Panc1 (cell line): Measurements from ENCODE around the gene KLF6. TPM values are rescaled to one million over a fixed set of nuclear protein-coding genes. Genes with fewer than 3 reads are reported as not detected.

Source experiments
- ATAC-seq: fragments of 200-7000 bp; cut with Tn5 transposase; 2 replicates; pipeline ENCODE4 v1.9.1; 2020; ENCODE audit warnings: mild to moderate bottlenecking, moderate library complexity
- BruUV-seq: library from RNA; stranded (reverse); fragments of 400-500 nt; replicated peaks from 2 replicates; lab custom pipeline; 2021; lab: Mats Ljungman, UMichigan
- CTCF ChIA-PET: fragments of 300-600 bp; sonication (Branson Sonifier 250); formaldehyde crosslinking; loops from one replicate; lab custom pipeline; 2022; ENCODE audit warnings: antibody characterized with exemption; lab: Charles Lee
- POLR2A ChIA-PET: fragments of 300-600 bp; sonication (Branson Sonifier 250); formaldehyde crosslinking; loops from one replicate; lab custom pipeline; 2022; ENCODE audit warnings: antibody characterized with exemption; lab: Charles Lee
- DNase-seq: peaks from one replicate; pipeline ENCODE4 v3.0.0-alpha.2; 2010; ENCODE audit warnings: low read depth, low spot score
- H3K27ac ChIP-seq: 2 replicates; pipeline ENCODE4 v1.5.1; 2011; ENCODE audit warnings: mild to moderate bottlenecking, low read length, inconsistent platforms
- H3K27me3 ChIP-seq: fragments of 200-500 bp; sonication (Bioruptor generic); 2 replicates; pipeline ENCODE4 v1.6.0; 2014; ENCODE audit warnings: low read length, inconsistent platforms; ENCODE audit not compliant: control insufficient read depth, insufficient read depth
- H3K36me3 ChIP-seq: fragments of 200-500 bp; sonication (Bioruptor generic); 2 replicates; pipeline ENCODE4 v1.5.1; 2014; ENCODE audit warnings: inconsistent platforms, mild to moderate bottlenecking, low read length, moderate library complexity; ENCODE audit not compliant: control insufficient read depth, insufficient read depth
- H3K4me1 ChIP-seq: 2 replicates; pipeline ENCODE4 v1.5.1; 2011; ENCODE audit warnings: inconsistent platforms, mild to moderate bottlenecking, low read length, moderate library complexity; ENCODE audit not compliant: control insufficient read depth, insufficient read depth
- H3K4me3 ChIP-seq, 2 experiments: 2 replicates each; pipeline ENCODE4 v1.5.1; 2011 to 2012; ENCODE audit warnings: low read depth in 2 of 2, low read length in 2 of 2, mild to moderate bottlenecking in 2 of 2, inconsistent platforms in 1 of 2, moderate library complexity in 1 of 2
- H3K9me3 ChIP-seq: fragments of 200-500 bp; sonication (Bioruptor generic); 2 replicates; pipeline ENCODE4 v1.5.1; 2014; ENCODE audit warnings: low read depth, mild to moderate bottlenecking, inconsistent platforms, low read length, moderate library complexity; ENCODE audit not compliant: control insufficient read depth, insufficient read depth
- POLR2AphosphoS5 ChIP-seq: IDR thresholded peaks from 2 replicates; pipeline ENCODE4 v1.6.1; 2012; ENCODE audit warnings: mild to moderate bottlenecking, low read depth, low read length, moderate library complexity
- REST ChIP-seq, 2 experiments: IDR thresholded peaks; 2 replicates each; pipeline ENCODE4 v1.6.1; 2011 to 2012; ENCODE audit warnings: low read depth in 2 of 2, control low read depth in 1 of 2, low read length in 1 of 2, mild to moderate bottlenecking in 1 of 2, moderate library complexity in 1 of 2; ENCODE audit not compliant: insufficient read depth in 1 of 2
- SIN3A ChIP-seq: IDR thresholded peaks from 2 replicates; pipeline ENCODE4 v1.6.1; 2012; ENCODE audit warnings: low read depth, mild to moderate bottlenecking, low read length, moderate library complexity, borderline replicate concordance; ENCODE audit not compliant: insufficient read depth
- TCF7L2 ChIP-seq: IDR thresholded peaks from 2 replicates; pipeline ENCODE4 v1.6.1; 2011; ENCODE audit warnings: mild to moderate bottlenecking, low read depth, low read length, inconsistent platforms
- in situ Hi-C: cut with HindIII; loops from 2 replicates; pipeline ENCODE4 v1.10.0; 2016; ENCODE audit warnings: low sequenced_read_pairs, low pct_unique_long_range_greater_than_20kb
- intact Hi-C: fragments of 100-400 bp; cut with micrococcal nuclease; formaldehyde crosslinking; loops from one replicate; pipeline ENCODE4 v1.10.0; 2022; ENCODE audit not compliant: unreplicated experiment
- total RNA-seq: library from RNA; stranded (reverse); gene quantifications from one replicate; pipeline ENCODE4 v1.2.1, GENCODE V29; 2021; ENCODE audit not compliant: unreplicated experiment
- TF ChIP-seq, protein P1 (sequence below): fragments of 450-650 bp; IDR thresholded peaks from 2 replicates; pipeline ENCODE4 v1.5.1; 2017; ENCODE audit warnings: mild to moderate bottlenecking

Gene KLF6
- total RNA-seq, 1 experiment from 2014 or later: 177 TPM

DNA sequence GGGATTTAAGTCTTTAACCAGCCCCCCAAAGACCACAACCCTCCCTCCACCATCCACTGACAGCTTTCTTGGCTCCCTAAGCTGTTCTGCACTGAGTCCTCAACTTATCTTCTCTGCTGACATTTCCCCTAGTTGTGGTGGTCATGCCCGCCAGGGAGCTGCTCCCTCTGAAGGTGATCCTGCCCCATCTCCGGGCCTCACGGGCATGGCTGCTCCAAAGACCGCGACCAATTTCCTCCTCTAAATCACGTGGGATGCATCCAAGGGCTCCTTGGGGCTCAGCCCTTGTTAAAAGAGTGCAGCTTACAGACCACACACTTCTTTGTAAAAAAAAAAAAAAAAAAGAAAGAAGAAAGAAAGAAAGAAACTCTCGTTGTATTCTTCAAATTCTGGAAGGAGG, 27.1 kb upstream of the KLF6 start:
- no peak for TF ChIP-seq REST (IDR thresholded peaks at IDR 0.05; ENCODE audit: insufficient read depth in 1 of 2, low read depth in 2 of 2, low read length in 1 of 2)
- no peak for TF ChIP-seq TCF7L2
- TF ChIP-seq, protein P1, sequence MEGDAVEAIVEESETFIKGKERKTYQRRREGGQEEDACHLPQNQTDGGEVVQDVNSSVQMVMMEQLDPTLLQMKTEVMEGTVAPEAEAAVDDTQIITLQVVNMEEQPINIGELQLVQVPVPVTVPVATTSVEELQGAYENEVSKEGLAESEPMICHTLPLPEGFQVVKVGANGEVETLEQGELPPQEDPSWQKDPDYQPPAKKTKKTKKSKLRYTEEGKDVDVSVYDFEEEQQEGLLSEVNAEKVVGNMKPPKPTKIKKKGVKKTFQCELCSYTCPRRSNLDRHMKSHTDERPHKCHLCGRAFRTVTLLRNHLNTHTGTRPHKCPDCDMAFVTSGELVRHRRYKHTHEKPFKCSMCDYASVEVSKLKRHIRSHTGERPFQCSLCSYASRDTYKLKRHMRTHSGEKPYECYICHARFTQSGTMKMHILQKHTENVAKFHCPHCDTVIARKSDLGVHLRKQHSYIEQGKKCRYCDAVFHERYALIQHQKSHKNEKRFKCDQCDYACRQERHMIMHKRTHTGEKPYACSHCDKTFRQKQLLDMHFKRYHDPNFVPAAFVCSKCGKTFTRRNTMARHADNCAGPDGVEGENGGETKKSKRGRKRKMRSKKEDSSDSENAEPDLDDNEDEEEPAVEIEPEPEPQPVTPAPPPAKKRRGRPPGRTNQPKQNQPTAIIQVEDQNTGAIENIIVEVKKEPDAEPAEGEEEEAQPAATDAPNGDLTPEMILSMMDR: no peak
- no peak for TF ChIP-seq POLR2AphosphoS5
- TF ChIP-seq SIN3A: no peak
- Histone ChIP-seq H3K27ac (peak overlapping the region; percentile 87), H3K9me3 (peaks cover 6% of the 10 kb centered on the region; the same call in 1 of the 2 replicates), H3K4me3 (no peak overlapping the region), H3K4me1 (peaks cover 44% of the 10 kb centered on the region), H3K36me3 (no peaks in the 10 kb centered on the region), H3K27me3 (no peaks in the 10 kb centered on the region)
- ChIA-PET POLR2A (interaction anchor here (0.6 kb wide), 1 partner anchor 94 kb away, joined by 6 read pairs; no protein-coding TSS in a partner anchor), CTCF (interaction anchor here (0.7 kb wide), 2 partner anchors 118 to 431 kb away, joined by 7 to 9 read pairs; no protein-coding TSS in a partner anchor)
- BruUV-seq: no TSS peak
- intact Hi-C loops (no loop called here), in situ Hi-C loops (no loop called here)
- DNase-seq: no peak
- ATAC-seq: no peak

- ATAC-seq (0 out of 2 replicates have a peak, but pooled peaks have one; percentile 33), DNase-seq (no peak)
- H3K36me3 ChIP-seq: no peaks in the 10 kb centered on the region
- in situ Hi-C loops (no loop called here), intact Hi-C loops (no loop called here)
- H3K4me3 ChIP-seq: peak overlapping the region; percentile 5 to 7; a peak in 2 of 4 replicates
- no peaks in the 10 kb centered on the region for H3K27me3 ChIP-seq
- peaks cover 52% of the 10 kb centered on the region for H3K4me1 ChIP-seq
- CTCF ChIA-PET: no interaction called here
- BruUV-seq: no TSS peak
- POLR2A ChIA-PET: interaction anchor here (0.5 to 1.4 kb wide), 3 partner anchors 19 to 27 kb away, joined by 4 to 6 read pairs (median 5); partner anchors contain the start of gene KLF6
- peaks cover 6% of the 10 kb centered on the region; the same call in 1 of the 2 replicates for H3K9me3 ChIP-seq
- TF ChIP-seq, protein P1: no peak
- TF ChIP-seq POLR2AphosphoS5 (0 out of 2 replicates have a peak, but pooled peaks have one; percentile 44), TCF7L2 (no peak), SIN3A (no peak), REST (IDR thresholded peaks at IDR 0.05; ENCODE audit: insufficient read depth in 1 of 2, low read depth in 2 of 2, low read length in 1 of 2) (no peak)
- H3K27ac ChIP-seq: peak overlapping the region; percentile 87
These were observed 26.4 kb upstream of the KLF6 start for GRCh38 chr10:3811291-3811870.
